Measurements from ENCODE around the gene PTPRG. TPM values are rescaled to one million over a fixed set of nuclear protein-coding genes. Genes with fewer than 3 reads are reported as not detected.

Gene PTPRG
- total RNA-seq, 1 experiment from 2014 or later: 0.74 TPM

DNA sequence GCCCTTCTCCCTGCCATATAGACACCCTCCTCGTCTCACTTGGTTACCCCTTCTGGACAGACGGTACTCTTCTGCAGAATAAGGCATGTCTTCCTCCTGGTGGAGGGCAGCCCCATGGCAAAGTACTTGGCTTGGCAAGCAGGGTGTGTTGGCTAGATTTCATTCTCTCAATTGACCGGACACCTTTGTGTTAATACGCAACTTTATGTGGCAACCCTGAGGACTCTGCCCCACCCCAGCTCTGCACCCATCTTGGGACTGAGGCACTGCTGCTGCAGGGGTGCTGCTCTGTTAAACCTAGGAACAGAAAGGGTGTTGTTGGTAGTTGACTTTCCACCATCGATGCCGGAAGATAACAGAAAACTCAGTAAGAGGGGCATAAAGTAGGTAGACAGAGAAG is 55.2 kb downstream of the PTPRG start:
- CTCF ChIA-PET: no interaction called here
- Histone ChIP-seq H3K9me3 (ENCODE audit: control insufficient read depth, insufficient read depth, low read depth, low read length) (no peaks in the 10 kb centered on the region), H3K4me3 (ENCODE audit: low read depth in 2 of 2, low read length in 2 of 2) (no peak overlapping the region), H3K4me1 (ENCODE audit: control insufficient read depth, insufficient read depth, low read length) (no peaks in the 10 kb centered on the region), H3K27ac (ENCODE audit: low read length) (no peak overlapping the region), H3K27me3 (ENCODE audit: control insufficient read depth, insufficient read depth, low read length) (no peaks in the 10 kb centered on the region), H3K36me3 (ENCODE audit: control insufficient read depth, insufficient read depth, low read length) (no peaks in the 10 kb centered on the region)
- BruUV-seq (replicated peaks): no TSS peak
- in situ Hi-C loops (cut with HindIII; ENCODE audit: low pct_unique_long_range_greater_than_20kb, low sequenced_read_pairs): no loop called here
- intact Hi-C loops (cut with micrococcal nuclease; ENCODE audit: unreplicated experiment): no loop called here
- TF ChIP-seq, protein P1, sequence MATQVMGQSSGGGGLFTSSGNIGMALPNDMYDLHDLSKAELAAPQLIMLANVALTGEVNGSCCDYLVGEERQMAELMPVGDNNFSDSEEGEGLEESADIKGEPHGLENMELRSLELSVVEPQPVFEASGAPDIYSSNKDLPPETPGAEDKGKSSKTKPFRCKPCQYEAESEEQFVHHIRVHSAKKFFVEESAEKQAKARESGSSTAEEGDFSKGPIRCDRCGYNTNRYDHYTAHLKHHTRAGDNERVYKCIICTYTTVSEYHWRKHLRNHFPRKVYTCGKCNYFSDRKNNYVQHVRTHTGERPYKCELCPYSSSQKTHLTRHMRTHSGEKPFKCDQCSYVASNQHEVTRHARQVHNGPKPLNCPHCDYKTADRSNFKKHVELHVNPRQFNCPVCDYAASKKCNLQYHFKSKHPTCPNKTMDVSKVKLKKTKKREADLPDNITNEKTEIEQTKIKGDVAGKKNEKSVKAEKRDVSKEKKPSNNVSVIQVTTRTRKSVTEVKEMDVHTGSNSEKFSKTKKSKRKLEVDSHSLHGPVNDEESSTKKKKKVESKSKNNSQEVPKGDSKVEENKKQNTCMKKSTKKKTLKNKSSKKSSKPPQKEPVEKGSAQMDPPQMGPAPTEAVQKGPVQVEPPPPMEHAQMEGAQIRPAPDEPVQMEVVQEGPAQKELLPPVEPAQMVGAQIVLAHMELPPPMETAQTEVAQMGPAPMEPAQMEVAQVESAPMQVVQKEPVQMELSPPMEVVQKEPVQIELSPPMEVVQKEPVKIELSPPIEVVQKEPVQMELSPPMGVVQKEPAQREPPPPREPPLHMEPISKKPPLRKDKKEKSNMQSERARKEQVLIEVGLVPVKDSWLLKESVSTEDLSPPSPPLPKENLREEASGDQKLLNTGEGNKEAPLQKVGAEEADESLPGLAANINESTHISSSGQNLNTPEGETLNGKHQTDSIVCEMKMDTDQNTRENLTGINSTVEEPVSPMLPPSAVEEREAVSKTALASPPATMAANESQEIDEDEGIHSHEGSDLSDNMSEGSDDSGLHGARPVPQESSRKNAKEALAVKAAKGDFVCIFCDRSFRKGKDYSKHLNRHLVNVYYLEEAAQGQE (IDR thresholded peaks at IDR 0.05; ENCODE audit: insufficient read depth in 1 of 2, low read depth in 2 of 2, low read length in 1 of 2): no peak
- DNase-seq (ENCODE audit: low read depth, low spot score) (no peak), ATAC-seq (no peak)
- POLR2A ChIA-PET: no interaction called here

- POLR2A ChIA-PET: no interaction called here
- CTCF ChIA-PET: no interaction called here
- H3K27ac ChIP-seq (ENCODE audit: low read length): no peak overlapping the region
- BruUV-seq (replicated peaks): no TSS peak
- ATAC-seq (no peak), DNase-seq (ENCODE audit: low read depth, low spot score) (no peak)
- in situ Hi-C loops (cut with HindIII; ENCODE audit: low pct_unique_long_range_greater_than_20kb, low sequenced_read_pairs): no loop called here
- no peaks in the 10 kb centered on the region for H3K27me3 ChIP-seq (ENCODE audit: control insufficient read depth, insufficient read depth, low read length)
- H3K9me3 ChIP-seq (ENCODE audit: control insufficient read depth, insufficient read depth, low read depth, low read length): no peaks in the 10 kb centered on the region
- H3K4me3 ChIP-seq (ENCODE audit: low read depth in 2 of 2, low read length in 2 of 2): no peak overlapping the region
- no peak for TF ChIP-seq CTCF (IDR thresholded peaks at IDR 0.05)
- TF ChIP-seq, protein P1 (IDR thresholded peaks at IDR 0.05; ENCODE audit: insufficient read depth in 1 of 2, low read depth in 2 of 2, low read length in 1 of 2): no peak
- no peak for TF ChIP-seq TCF7L2 (IDR thresholded peaks at IDR 0.05; ENCODE audit: low read depth, low read length)
- no peak for TF ChIP-seq POLR2AphosphoS5 (IDR thresholded peaks at IDR 0.05; ENCODE audit: low read depth, low read length)
- TF ChIP-seq SIN3A (IDR thresholded peaks at IDR 0.05; ENCODE audit: borderline replicate concordance, insufficient read depth, low read depth, low read length): no peak
- intact Hi-C loops (cut with micrococcal nuclease; ENCODE audit: unreplicated experiment): no loop called here
- no peaks in the 10 kb centered on the region for H3K36me3 ChIP-seq (ENCODE audit: control insufficient read depth, insufficient read depth, low read length)
- H3K4me1 ChIP-seq (ENCODE audit: control insufficient read depth, insufficient read depth, low read length): no peaks in the 10 kb centered on the region
Observed at GRCh38 chr3:61617041-61617440, 55.7 kb downstream of the PTPRG start.

All from Panc1 (cell line).